Spleen (tissue), 11 donors: ENCODE results near the gene TAOK1. TPM values are rescaled to one million over a fixed set of nuclear protein-coding genes. Genes with fewer than 3 reads are reported as not detected.

ENCODE experiments used
- DNase-seq: peaks from one replicate; pipeline ENCODE4 v3.0.0-alpha.2; 2020
- H3K27ac ChIP-seq, 8 donors: fragments of 200-600 bp; sonication (generic) in 7 of 8; 1 replicate in 4 of 8; 2 replicates in 4 of 8; pipeline versions ENCODE4 v1.5.0 to v1.8.0; 2016 to 2021; ENCODE audit warnings: inconsistent platforms in 4 of 8, mild to moderate bottlenecking in 4 of 8, moderate library complexity in 1 of 8
- H3K27me3 ChIP-seq, 7 donors: fragments of 200-600 bp; sonication (generic) in 6 of 7; replicated peaks in 1 of 7; 1 replicate in 4 of 7; 2 replicates in 3 of 7; pipeline versions ENCODE4 v1.5.0 to v1.8.0; 2016 to 2021; ENCODE audit warnings: inconsistent platforms in 3 of 7, mild to moderate bottlenecking in 1 of 7
- H3K36me3 ChIP-seq, 6 donors: fragments of 200-600 bp; sonication (generic) in 5 of 6; 1 replicate in 4 of 6; 2 replicates in 2 of 6; pipeline versions ENCODE4 v1.5.0 to v1.8.0; 2016 to 2021; ENCODE audit warnings: inconsistent platforms in 2 of 6
- H3K4me1 ChIP-seq, 6 donors: fragments of 200-600 bp; sonication (generic) in 5 of 6; 1 replicate in 3 of 6; 2 replicates in 3 of 6; pipeline versions ENCODE4 v1.5.0 to v1.8.0; 2016 to 2021; ENCODE audit warnings: inconsistent platforms in 3 of 6
- H3K4me3 ChIP-seq, 8 donors: fragments of 200-600 bp; sonication (generic) in 7 of 8; 1 replicate in 4 of 8; 2 replicates in 4 of 8; pipeline versions ENCODE4 v1.5.0 to v1.8.0; 2016 to 2021; ENCODE audit warnings: inconsistent platforms in 4 of 8, mild to moderate bottlenecking in 4 of 8, moderate library complexity in 2 of 8
- H3K9me3 ChIP-seq, 8 donors: fragments of 200-600 bp; sonication (generic) in 7 of 8; 1 replicate in 4 of 8; 2 replicates in 4 of 8; pipeline versions ENCODE4 v1.5.0 to v1.8.0; 2016 to 2021; ENCODE audit warnings: inconsistent platforms in 4 of 8
- CTCF ChIP-seq, 11 experiments: fragments of 200-600 bp in 7 of 11; fragments of 450-650 bp in 4 of 11; sonication (generic) in 4 of 11; IDR thresholded peaks in 8 of 11; conservative IDR thresholded peaks in 3 of 11; 1 replicate in 7 of 11; 2 replicates in 4 of 11; pipeline versions ENCODE4 v1.4.0 to v1.8.0; 2016 to 2021; ENCODE audit warnings: antibody characterized with exemption in 11 of 11, inconsistent platforms in 4 of 11, mild to moderate bottlenecking in 1 of 11
- POLR2A ChIP-seq, 3 donors: fragments of 450-650 bp; IDR thresholded peaks; one replicate each; pipeline ENCODE4 v1.5.1; 2017; ENCODE audit warnings: antibody characterized with exemption in 3 of 3, mild to moderate bottlenecking in 1 of 3
- POLR2AphosphoS5 ChIP-seq, 3 donors: sonication (generic); formaldehyde crosslinking; IDR thresholded peaks; one replicate each; pipeline ENCODE4 v1.5.1; 2017; ENCODE audit warnings: antibody characterized with exemption in 3 of 3
- WGBS, 5 donors: extraction: QIAGEN DNeasy Blood & Tissue Kit in 3 of 5; methylation state at CpG; one replicate each; pipeline versions ENCODE4 v1.1.5 to v1.1.7; 2013 to 2018; 5-methylcytosine and 5-hydroxymethylcytosine counted together
- intact Hi-C: fragments of 100-400 bp; cut with DNase I; formaldehyde crosslinking; loops from one replicate; pipeline ENCODE4 v1.15.0; 2023; ENCODE audit warnings: low total_unique reads
- polyA plus RNA-seq, 3 donors: library from polyadenylated mRNA; stranded (reverse); fragments of 200-250 nt; gene quantifications; one replicate each; pipeline ENCODE4 v1.2.1, GENCODE V29; 2013
- total RNA-seq, 7 donors: library from RNA; depleted of rRNA in 3 of 7; stranded (reverse); fragments of >200 nt in 3 of 7; fragmentation: NEBNext Ultra II Directional in 4 of 7; extraction: Animal tissue kit (Norgen Biotek cat#: 25700) in 4 of 7; gene quantifications; one replicate each; pipeline versions ENCODE4 v1.1.0 to v1.2.1, GENCODE V29; 2016 to 2021
- donor health status: healthy with polysubstance abuse.
- donor health status: DM: no; HTN: no; CAD: no; lungs with moderate emphysema.
- donor health status: DM: no; HTN: no; CAD: no.
- donor health status: Bipolar disorder and iron deficiency.
- donor health status: healthy.
- donor health status: DM: no; HTN: no; CAD: no.
- donor health status: DM: yes; HTN: yes; CAD: no.

The TAOK1 gene
- total and polyA plus RNA-seq, 10 donors = 5.1 to 88.5 (median 56.9) TPM

DNA sequence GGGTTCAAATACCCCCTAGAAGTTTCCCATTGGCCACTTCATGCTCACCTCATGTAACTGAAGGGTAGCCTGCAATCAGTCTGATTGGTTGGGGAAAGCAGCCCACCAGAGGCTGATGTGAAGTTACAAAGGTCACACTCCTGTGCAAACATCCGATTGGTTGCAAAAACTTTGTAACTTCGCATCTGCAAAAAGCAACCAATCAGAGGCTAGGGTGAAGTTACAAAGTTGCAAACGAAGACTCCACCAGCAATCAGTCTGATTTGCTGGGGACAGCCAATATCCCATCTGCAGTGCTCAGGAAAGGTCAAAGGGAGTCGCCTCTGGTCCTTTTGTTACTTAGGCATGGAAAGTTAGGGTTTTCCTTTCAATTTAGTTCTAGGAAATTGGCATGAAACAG lies 40.1 kb downstream of the TAOK1 start:
- no peak for DNase-seq
- intact Hi-C loops = no loop called here
- Histone ChIP-seq H3K4me1 (peaks cover 4 to 40% (median 26%) of the 10 kb centered on the region in 6 donors), H3K27me3 (no peaks in the 10 kb centered on the region), H3K4me3 (no peak overlapping the region), H3K36me3 (peaks cover 0 to under 1% (median 0%) of the 10 kb centered on the region in 6 donors), H3K27ac (no peak overlapping the region), H3K9me3 (no peaks in the 10 kb centered on the region)
- TF ChIP-seq POLR2A (IDR thresholded peaks at IDR 0.05) = no peak
- TF ChIP-seq POLR2AphosphoS5 (IDR thresholded peaks at IDR 0.05) = no peak
- no peak for TF ChIP-seq CTCF (IDR thresholded peaks at IDR 0.05 in 8 of 11, conservative IDR thresholded peaks at IDR 0.05 in 3 of 11)
- WGBS, 5 donors = 83 to 92% (median 91%) methylated on average over 4 of the region's 4 CpGs

GRCh38 chr17:29433541-29433940 lies 43.4 kb downstream of the TAOK1 start:
- no peak for DNase-seq
- TF ChIP-seq POLR2AphosphoS5 (IDR thresholded peaks at IDR 0.05) (no peak), POLR2A (IDR thresholded peaks at IDR 0.05) (no peak), CTCF (IDR thresholded peaks at IDR 0.05 in 8 of 11, conservative IDR thresholded peaks at IDR 0.05 in 3 of 11) (no peak)
- intact Hi-C loops = no loop called here
- H3K27ac ChIP-seq = peak overlapping the region in 1 of 8 donors; percentile 16
- H3K36me3 ChIP-seq = peaks cover 0 to 5% (median 0%) of the 10 kb centered on the region in 6 donors
- H3K4me3 ChIP-seq = no peak overlapping the region
- no peaks in the 10 kb centered on the region for H3K27me3 ChIP-seq
- no peaks in the 10 kb centered on the region for H3K9me3 ChIP-seq
- peaks cover 4 to 47% (median 26%) of the 10 kb centered on the region in 6 donors for H3K4me1 ChIP-seq
- WGBS, 5 donors = 19 to 54% (median 31%) methylated on average over 4 of the region's 4 CpGs

DNA sequence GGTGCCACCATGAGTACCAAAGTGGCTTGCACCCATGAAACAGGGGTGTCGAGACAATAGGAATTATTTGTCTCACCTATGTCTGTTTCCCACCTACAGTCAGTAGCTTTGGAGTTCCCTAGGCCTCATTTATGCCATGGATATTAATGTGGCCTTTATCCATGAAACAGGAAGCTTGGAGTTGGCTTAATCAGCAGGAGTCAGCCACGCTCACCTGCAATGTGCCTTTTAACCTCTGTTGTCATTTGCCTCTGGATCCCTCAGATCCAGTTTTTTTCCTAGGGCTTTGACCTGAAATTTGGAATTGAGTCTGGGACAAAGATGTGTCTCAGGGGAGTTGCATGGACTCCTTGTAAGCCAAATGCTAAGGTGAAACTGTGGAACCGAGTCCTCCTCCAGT lies 44.4 kb downstream of the TAOK1 start:
- TF ChIP-seq POLR2AphosphoS5 (IDR thresholded peaks at IDR 0.05) = no peak
- no peak for TF ChIP-seq POLR2A (IDR thresholded peaks at IDR 0.05)
- no peak for TF ChIP-seq CTCF (IDR thresholded peaks at IDR 0.05 in 8 of 11, conservative IDR thresholded peaks at IDR 0.05 in 3 of 11)
- no peak overlapping the region for H3K4me3 ChIP-seq
- no peaks in the 10 kb centered on the region for H3K27me3 ChIP-seq
- H3K27ac ChIP-seq = no peak overlapping the region
- WGBS, 5 donors = 94 to 100% (median 96%) methylated on average over 3 of the region's 3 CpGs
- H3K9me3 ChIP-seq = no peaks in the 10 kb centered on the region
- peaks cover 0 to 8% (median 2%) of the 10 kb centered on the region in 6 donors for H3K36me3 ChIP-seq
- peaks cover 4 to 48% (median 26%) of the 10 kb centered on the region in 6 donors for H3K4me1 ChIP-seq
- intact Hi-C loops = no loop called here
- DNase-seq = no peak

DNA sequence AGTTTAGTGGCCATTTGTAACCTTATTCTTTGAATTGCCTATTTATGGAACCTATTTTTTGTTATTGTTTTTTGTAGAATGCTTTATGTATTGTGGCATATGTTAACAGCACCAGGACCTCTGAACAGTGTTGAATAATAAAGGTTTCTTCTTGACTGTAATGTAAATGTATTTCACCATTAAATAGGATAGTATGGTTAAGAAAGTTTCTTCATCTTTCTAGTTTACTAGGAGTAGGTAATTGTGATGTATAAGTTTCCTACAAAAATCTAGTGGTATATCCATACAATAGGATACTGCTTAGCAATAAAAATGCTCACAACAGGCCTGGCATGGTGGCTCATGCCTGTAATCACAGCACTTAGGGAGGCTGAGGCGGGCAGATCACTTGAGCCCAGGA lies 52.3 kb downstream of the TAOK1 start:
- Histone ChIP-seq H3K27ac (no peak overlapping the region), H3K4me1 (peaks cover 5 to 53% (median 22%) of the 10 kb centered on the region in 6 donors), H3K9me3 (no peaks in the 10 kb centered on the region), H3K27me3 (no peaks in the 10 kb centered on the region), H3K36me3 (peaks cover 0 to 15% (median 3%) of the 10 kb centered on the region in 6 donors), H3K4me3 (no peak overlapping the region)
- intact Hi-C loops = no loop called here
- DNase-seq = no peak
- 90 to 100% (median 100%) methylated on average over 1 of the region's 1 CpG for WGBS, 5 donors
- TF ChIP-seq POLR2AphosphoS5 (IDR thresholded peaks at IDR 0.05) (no peak), POLR2A (IDR thresholded peaks at IDR 0.05) (no peak), CTCF (IDR thresholded peaks at IDR 0.05 in 8 of 11, conservative IDR thresholded peaks at IDR 0.05 in 3 of 11) (no peak)
